Activated CD4-positive, CD25-positive, alpha-beta regulatory T cell treated with anti-CD3 and anti-CD28 coated beads, Interleukin-2, amount 50 U/mL, for 16 hours (primary cell): ENCODE data around the gene CLIP2.
"Not testable (repeated sequence)": the region's sequence is repeated elsewhere in the genome, so short reads cannot be mapped to it uniquely, and the experiment has no call there.

Experiments used
- DNase-seq: peaks from one replicate; pipeline ENCODE4 v3.0.0-alpha.2; 2020; ENCODE audit warnings: low read depth, low spot score

CLIP2 gene

DNA sequence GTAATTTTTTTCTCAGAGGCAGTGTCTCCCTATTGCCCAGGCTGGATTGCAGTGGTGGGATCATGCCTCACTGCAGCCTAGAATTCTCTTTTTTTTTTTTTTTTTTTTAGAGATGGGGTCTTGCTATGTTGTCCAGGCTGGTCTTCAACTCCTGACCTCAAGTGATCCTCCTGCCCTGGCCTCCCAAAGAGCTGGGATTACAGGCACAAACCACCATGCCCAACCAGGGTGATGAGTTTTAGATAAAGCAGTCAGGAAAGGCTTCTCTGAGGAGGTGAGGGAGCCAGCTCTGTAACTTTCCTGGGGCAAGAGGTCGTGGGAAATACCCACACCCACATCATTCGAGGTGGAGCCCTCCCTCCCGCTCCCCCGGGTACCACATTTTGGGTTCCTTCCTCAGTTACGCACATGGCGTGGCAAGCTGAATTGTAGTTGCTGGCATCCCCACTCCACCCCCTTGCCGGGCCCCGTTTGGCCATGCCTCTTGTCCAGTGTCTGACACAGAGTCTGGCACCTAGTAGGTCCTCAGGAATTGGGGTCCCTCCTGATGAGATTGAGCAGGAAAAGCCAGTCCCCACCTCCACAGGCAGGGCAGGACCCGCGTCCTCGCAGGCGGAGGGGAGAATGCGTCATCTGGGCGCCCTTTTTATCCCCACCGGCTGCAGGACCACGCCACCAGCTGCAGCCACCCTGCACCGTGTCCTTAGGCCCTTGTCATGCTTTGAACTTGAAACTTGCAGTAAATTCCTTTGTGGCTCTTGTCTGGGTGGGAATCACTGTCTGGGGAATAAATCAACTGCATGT lies 43.4 kb downstream of the CLIP2 start:
- no peak for DNase-seq

DNA sequence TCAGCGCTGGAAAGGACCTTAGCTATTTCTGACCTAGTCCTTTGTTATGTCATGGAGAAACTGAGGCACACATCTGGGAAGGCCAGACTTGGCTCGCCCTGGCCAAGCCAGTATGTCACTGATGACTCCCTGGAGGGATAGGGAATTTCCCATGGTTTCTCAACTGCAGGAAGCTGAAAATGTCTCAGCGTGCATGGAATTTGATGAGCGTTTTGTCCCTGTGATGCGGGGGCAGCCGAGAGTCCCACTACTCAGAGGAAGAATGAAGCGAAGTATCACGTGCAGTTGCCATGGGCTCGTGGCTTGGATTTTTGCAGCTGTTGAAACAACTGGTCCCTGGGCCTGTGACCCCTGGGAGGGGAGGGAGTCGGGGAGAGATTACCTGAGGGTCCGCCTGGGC lies 44.8 kb downstream of the CLIP2 start:
- DNase-seq: no peak

DNA sequence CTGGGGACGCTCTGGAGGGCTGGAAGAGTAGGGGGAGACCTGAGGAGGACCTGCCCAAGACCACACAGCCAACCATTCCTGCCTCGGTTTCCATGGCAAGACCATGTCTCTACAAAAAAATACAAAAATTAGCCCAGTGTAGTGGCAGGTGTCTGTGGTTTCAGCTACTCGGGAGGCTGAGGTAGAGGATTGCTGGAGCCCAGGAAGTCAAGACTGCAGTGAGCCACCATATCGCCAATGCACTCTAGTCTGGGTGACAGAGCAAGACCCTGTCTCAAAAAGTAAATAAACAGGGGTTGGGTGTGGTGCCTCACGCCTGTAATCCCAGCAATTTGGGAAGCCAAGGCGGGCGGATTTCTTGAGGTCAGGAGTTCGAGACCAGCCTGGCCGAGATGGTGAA lies 48.7 kb downstream of the CLIP2 start:
- no peak for DNase-seq

DNA sequence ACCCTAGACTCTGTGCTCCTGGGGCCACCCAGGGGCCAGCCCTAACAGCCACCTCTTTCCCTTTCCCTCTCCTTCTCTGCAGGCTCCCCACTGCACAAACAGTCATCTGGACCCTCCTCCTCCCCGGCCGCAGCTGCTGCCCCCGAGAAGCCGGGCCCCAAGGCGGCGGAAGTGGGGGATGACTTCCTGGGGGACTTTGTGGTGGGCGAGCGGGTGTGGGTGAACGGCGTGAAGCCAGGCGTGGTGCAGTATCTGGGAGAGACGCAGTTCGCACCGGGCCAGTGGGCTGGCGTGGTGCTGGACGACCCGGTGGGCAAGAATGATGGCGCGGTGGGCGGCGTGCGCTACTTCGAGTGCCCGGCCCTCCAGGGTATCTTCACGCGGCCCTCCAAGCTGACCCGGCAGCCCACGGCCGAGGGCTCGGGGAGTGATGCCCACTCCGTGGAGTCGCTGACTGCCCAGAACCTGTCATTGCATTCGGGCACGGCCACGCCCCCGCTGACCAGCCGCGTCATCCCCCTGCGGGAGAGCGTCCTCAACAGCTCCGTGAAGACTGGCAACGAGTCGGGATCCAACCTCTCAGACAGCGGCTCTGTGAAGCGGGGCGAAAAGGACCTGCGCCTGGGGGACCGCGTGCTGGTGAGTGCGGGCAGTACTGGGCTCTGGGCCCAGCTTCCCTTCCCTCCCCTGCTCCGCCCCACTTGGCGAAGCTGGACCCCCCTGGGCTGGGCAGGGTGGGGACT lies 49.3 kb downstream of the CLIP2 start:
- no peak for DNase-seq

DNA sequence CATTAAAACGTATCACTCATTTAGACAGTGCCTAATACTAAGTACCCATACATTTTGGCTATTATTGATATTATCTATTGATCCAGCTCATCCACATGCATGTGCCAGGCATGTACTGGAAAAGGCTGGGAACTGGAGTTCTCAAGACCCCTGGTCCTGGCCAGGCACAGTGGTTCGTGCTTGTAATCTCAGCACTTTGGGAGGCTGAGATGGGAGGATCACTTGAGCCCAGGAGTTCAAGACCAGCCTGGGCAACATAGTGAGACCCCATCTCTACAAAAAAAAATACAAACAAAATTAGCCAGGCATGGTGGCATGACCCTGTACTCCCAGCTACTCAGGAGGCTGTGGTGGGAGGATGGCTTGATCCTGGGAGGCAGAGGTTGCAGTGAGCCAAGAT lies 50.4 kb downstream of the CLIP2 start:
- not testable (repeated sequence) for DNase-seq

DNA sequence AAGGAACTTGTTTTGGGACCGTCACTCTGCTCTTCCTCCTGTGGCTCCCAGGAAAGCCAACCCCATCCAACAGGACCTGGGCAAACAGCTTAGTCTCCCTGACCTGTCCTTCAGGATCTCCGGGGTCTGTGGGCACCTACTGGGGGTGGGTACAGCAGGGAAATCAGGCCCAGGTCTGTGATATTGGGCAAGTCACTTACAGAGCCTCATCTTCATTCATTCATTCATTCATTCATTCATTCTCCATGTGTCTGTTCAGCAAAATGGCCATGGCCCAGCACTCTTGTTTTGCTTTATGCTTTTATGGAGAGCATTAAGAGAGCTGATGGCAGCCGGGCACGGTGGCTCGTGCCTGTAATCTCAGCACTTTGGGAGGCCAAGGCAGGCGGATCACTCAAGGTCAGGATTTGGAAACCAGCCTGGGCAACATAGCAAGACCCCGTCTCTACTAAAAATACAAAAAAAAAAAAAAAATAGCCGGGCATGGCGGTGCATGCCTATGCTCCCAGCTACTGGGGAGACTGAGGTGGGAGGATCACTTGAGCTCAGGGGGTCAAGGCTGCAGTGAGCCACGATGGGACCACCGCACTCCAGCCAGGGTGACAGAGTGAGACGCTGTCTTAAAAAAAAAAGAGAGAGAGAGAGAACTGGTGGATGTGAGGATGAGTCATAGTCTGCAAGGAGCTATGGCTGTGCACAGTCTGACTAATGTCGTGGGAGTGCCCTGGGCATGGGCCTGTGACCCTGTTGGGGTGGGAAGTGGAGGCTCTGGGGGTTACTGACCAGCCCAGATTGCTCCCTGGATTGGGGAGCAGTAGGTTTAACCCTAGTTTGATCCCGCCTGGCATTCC lies 54.3 kb downstream of the CLIP2 start:
- DNase-seq: no peak

DNA sequence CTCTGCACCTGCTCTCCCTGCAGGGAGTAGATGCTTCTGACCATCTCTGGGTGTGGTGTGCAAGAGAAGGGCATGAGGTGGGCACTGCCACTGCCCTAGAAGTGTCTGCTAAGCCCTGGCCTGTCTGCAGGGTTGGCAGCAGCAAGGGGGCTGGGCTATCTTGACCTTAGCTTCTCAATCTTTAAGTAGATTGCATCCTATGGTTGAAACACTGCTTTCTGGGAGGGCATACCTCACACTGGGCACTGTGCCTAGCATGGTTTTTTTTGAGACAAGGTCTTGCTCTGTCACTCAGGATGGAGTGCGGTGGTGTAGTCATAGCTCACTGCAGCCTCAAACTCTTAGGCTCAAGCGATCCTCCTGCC lies 54.9 kb downstream of the CLIP2 start:
- DNase-seq: no peak

DNA sequence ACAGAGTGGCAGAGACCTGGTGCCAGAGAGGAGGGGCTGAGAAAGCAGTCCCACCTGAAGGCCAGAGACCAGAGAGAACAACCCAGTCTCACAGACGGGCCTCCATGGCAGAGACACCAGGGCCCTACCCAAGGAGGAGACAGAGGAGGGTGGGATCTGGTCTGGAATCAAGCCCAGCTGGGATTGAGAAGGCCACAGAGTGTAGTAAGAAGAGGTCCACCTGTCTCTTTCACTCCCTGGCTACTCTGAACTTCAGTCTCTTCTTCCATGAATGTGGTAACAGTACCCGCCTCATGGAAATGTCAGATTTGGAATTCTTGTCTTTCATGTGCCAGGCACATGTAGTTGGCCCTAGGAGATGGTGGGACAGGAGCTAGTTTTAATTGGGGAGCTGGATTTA lies 55.6 kb downstream of the CLIP2 start:
- no peak for DNase-seq

DNA sequence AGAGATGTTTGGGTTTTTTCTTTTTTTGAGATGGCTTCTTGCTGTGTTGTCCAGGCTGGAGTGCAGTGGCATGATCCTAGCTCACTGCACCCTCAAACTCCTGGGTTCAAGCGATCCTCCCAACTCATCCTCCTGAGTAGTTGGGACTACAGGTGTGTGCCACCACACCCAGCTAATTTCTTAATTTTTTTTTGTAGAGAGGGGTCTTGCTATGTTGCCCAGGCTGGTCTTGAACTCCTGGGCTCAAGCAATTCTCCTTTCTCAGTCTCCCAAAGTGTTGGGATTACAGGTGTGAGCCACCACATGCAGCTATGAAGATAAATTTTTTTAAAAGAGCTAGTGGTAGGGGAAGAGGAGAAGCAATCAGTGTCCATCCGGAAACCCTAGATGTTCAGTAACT lies 56.8 kb downstream of the CLIP2 start:
- no peak for DNase-seq

DNA sequence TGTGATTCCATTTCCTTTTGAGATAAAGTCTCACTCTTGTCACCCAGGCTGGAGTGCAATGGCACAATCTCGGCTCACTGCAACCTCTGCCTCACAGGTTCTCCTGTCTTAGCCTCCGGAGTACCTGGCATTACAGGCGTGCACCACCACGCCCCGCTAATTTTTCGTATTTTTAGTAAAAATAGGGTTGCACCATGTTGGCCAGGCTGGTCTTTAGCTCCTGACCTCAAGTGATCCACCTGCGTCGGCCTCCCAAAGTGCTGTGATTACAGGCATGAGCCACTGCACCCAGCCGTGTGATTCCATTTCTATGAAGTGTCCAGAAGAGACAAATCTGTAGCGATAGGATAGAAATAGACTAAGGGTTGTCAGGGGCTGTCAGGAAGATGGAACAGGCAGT lies 60.4 kb downstream of the CLIP2 start:
- no peak for DNase-seq

DNA sequence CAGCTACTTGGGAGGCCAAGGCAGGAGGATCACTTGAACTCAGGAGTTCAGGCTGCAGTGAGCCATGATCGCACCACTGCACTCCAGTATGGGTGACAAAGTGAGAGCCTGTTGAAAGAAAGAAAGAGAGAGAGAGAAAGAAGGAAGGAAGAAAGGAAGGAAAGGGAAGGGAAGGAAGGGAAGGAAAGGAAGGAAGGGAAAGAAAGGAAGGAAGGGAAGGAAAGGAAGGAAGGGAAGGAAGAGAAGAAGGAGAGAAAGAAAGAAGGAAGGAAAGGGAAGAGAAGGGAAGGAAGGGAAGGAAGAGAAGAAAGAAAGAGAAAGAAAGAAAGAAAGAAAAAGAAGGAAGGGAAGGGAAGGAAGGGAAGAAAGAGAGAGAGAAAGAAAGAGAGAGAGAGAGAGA lies 61.5 kb downstream of the CLIP2 start:
- no peak for DNase-seq

DNA sequence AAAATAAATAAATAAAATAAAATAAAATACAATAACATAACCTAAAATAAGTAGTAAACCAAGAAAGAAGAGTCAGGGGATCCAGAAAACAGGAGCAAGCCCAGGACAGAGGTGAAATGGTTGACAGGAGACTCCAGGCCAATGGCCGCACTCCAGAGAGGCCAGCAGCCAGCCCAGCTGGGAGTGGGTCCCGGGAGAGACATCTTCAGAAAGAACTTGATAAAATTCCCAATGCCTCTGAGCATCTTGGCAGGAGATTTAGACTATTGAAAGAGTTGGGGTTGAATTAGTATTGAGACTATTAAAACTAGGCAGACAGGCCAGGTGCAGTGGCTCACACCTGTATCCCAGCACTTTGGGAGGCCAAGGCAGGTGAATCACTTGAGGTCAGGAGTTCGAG lies 62.6 kb downstream of the CLIP2 start:
- no peak for DNase-seq

DNA sequence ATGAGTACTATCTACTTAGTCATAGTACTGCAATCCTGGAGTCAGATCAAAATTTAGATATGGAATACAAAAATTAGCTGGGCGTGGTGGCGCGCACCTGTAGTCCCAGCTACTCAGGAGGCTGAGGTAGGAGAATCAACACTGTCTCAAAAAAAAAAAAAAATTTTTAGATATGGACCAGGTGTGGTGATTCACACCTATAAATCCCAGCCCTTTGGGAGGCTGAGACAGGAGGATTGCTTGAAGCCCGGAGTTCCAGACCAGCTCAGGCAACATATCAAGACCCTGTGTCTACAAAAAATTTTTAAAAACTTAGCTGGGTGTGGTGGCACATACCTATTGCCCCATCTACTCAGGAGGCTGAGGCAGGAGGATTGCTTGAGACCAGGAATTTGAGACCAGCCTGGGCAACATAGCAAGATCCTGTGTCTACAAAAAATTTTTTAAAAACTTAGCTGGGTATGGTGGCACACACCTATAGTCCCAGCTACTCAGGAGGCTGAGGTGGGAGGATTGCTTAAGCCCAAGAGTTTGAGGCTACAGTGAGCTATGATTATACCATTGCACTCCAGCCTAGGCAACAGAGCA lies 63.4 kb downstream of the CLIP2 start:
- not testable (repeated sequence) for DNase-seq

DNA sequence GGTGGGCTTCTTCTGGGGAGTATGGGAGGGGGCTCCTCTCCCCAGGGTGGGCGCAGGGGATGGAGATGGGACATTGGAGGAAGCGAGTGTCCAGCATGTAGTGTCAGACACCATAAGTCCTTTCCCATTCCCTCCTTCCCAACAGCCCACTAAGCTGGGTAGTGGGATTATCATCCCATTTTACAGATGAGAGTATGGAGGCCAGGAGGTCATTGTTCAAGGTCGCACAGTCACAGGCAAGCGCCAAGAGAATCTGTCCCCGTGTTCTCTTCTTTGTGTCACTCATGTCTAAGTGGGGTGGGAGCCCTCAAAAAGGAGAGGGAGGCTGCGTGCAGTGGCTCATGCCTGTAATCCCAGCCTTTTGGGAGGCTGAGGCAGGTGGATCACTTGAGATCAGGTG lies 64.8 kb downstream of the CLIP2 start:
- DNase-seq: no peak

DNA sequence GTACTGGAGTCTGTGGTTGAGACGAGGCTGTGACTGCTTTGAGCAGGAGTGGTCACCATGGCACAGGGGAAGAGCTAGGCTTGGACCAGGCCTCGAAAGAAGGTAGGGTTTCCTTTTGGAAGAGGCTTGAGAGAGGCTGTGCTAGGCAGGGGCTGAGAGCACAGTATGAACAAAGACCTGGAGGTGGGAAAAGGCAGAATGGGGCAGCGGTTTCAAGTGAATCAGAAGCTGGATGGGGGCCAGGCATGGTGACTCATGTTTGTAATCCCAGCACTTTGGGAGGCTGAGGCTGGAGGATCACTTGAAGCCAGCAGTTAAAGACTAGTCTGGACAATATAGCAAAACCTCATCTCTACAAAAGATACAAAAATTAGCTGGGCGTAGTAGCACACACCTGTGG lies 65.9 kb downstream of the CLIP2 start:
- DNase-seq: no peak

DNA sequence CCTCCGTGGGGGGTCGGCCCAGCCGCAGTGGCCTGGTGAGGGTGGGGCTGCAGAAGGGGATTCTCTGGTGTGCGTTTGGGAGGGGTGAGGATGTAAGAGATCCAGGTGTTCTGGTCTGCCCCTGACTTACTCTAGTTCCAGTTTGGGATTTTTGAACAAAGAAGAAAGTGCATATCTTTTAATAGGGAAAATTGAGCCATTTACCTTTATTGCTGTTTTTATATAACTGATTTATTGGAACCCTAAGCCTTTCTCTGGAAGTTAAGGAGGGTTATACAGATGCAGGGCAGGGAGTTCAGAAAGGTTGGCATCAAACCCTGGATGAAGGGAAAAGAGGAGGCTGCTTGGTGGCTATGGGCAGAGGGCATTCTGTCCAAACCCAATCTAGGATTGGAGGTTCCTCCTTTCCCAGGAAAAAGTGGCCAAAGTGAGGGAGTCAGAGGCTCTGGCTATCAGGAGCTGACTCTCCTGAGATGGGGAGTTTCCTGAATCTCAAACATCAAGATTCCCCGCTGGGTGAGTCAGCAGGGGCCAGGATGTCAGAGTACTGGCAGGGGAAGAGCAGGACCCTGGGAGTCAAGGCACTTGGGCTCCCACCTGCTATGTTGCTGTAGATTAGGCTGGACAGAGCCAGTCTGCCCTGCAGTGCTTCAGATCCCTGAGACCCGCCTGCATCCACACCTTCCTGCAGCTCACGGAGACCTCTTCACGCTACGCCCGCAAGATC lies 67.5 kb downstream of the CLIP2 start:
- no peak for DNase-seq

DNA sequence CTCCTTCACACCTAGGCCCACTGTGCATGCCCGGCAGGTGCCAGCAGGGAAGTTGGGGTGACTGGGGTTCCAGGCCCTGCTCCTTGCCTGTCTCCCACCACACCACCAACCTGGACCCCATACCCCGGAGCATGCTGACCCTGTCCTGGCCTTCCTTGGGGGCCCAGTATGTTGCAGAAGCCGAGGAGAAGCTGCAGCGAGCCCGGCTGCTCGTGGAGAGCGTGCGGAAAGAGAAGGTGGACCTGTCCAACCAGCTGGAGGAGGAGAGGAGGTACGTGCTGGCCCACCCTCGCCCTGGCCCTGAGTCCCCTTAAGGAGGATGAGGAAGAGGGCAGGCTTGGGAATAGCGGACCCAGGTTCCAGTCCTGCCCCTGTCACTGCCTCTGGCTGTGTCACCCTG lies 70.8 kb downstream of the CLIP2 start:
- DNase-seq: no peak

DNA sequence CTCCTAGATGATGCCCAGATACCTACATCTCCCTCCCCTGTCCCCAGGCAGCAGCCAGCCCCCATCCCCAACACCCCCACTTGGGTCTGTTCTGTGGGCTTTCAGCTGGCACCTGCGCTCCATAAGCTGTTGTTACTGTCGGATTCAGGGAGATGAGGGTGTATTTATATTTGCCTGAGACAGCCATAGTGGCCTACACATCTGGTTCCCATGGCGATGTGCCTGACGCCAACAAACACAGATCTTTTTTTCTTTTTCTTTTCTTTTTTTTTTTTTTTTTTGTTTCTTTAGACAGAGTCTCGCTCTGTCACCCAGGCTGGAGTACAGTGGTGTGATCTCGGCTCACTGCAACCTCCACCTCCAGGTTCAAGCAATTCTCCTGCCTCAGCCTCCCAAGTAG lies 73.1 kb downstream of the CLIP2 start:
- DNase-seq: no peak

DNA sequence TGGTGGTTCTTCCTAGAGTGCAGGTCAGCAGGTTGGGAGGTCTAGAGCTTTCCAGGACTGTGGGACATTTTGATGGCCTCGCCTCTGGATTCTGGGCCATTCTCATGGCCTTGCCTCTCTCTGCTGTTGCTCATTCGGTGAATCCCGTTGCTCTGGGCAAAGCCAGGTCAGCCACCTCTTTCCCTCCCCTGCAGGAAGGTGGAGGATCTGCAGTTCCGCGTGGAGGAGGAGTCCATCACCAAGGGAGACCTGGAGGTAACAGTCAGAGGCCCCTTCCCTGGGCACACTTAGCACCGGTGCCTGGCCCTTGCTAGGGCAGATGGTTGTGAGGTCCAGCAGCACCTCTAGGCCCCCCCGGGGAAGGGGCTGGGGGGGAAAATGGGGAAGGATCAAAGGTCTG lies 74.9 kb downstream of the CLIP2 start:
- no peak for DNase-seq

DNA sequence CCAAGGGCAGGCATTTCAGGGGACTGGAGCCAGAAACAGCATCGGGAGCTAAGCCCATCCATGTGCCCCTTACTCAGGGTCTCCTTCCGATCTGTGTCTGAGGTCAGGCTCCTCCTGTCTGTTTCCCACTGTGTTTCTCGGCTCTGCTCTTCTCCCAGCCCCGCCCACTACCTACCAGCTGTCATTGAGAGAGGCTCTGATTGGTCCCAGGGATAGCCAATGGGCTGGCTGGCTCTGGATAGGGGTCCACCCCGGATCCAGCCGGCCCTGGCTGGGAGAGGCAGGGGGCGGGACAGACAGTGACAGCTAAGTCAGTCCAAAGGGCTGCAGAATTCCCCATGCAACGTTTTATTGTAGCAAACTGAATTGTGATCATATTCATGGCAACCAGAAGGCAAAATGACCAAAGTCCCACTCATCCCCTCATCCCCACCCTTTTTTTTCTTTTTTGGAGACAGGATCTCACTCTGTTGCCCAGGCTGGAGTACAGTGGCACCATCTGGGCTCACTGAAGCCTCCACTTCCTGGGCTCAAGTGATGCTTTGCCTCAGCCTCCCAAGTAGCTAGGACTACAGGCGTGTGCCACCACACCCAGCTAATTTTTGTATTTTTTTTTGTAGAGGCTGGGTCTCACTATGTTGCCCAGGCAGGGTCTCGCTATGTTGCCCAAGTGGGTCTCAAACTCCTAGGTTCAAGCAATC lies 76.3 kb downstream of the CLIP2 start:
- DNase-seq: no peak
